Measurements from ENCODE around the gene LNX2. TPM values are rescaled to one million over a fixed set of nuclear protein-coding genes. Genes with fewer than 3 reads are reported as not detected.
A peak's percentile ranks its signal among the peaks of the same experiment; 100 is the strongest.

LNX2 gene
- polyA plus RNA-seq, 3 donors, result 12.3 to 12.9 (median 12.6) TPM

DNA sequence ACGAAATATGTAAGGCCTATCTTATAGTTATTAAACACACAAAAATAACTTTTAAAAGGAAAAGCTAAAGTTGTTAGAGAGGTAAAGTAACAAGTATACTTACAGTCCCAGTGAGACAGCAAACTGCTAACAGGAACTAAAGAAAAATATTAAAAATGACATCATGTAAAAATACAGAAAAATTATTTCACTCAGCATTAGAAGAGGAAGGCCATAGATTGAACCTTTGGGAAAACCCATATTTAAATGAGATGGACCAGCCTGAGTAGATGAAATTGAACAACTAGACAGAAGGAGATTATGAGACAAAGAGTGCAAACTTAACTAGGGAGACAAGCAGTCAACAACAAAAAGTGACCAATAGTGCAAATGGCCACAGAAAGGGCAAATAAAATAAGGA lies 49.4 kb downstream of the LNX2 start:
- DNase-seq (ENCODE audit: low read depth in 3 of 3, low spot score in 2 of 3), result no peak

DNA sequence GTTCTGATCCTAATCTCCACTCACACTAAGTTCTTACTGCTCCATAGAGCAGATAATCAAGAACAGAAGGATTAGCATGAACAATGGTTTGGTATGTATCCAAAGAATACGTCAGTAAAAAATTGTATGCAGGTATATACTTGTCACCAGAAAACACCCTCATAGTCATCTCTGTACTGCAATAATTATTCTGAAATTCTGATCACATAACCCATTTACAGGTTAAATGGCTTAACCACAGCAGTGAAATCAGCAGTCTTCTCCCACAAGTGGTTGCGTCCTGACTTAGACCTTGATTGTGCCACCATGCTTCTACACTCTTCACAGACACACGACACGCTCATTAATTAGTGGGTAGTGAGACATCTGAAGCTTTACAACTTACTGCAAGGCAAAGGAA lies 50.9 kb downstream of the LNX2 start:
- no peak for DNase-seq (ENCODE audit: low read depth in 3 of 3, low spot score in 2 of 3)

DNA sequence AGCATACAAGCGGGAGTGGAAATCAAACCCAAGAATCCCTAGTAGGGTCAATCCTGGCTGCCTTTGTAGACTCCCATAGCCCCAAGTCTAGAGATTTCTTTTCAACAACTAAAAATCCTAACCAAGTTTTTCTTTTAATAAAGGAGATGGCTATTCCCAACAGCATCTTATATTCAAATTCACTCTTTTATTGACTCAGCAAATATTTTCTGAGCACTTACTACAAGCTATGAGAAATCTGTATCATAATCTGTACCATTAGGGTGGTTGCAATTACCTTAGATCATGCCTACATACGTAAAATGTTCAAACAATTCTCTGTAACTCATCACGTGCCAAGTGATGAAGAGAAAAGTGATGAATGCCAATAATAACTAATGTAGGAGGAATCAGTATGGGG lies 54.5 kb downstream of the LNX2 start:
- no peak for DNase-seq (ENCODE audit: low read depth in 3 of 3, low spot score in 2 of 3)

DNA sequence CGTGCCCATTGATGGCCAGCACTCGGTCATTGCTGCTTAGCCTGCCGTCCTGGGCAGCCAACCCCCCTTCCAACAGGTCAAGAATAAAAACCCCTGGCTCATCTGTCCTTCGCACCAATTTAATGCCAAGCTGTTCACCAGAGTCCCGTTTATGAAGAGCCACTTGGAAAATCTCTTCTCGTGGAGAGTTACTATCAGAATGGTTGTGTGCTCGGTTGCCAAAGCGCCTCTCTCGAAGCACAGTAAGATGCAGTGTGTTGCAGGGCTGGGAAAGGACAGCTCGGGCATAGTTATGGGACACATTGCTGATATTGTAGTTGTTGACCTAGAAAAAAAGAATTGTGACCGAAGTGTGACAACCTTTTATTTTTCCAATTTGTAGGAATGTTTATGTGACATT lies 57.9 kb downstream of the LNX2 start:
- DNase-seq (ENCODE audit: low read depth in 3 of 3, low spot score in 2 of 3), result no peak

DNA sequence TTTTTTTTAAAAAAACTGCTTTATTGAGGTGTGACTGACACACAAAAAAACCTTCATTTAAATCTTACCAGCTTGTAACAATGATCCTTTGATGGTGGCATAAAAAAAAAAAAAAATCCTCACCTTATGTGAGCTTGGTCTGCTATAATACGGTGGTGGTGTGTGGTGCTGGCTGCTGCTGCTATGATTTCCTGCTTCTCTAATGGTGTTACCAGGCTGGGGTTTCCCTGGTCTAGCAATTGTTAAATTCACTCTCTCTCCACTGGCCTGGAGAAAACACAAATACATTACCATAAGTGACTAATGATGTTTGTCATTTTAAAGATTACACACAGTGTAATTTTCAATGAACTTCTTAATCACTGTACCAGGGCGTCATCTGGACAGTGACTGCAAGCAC lies 60.6 kb downstream of the LNX2 start:
- DNase-seq (ENCODE audit: low read depth in 3 of 3, low spot score in 2 of 3), result no peak

DNA sequence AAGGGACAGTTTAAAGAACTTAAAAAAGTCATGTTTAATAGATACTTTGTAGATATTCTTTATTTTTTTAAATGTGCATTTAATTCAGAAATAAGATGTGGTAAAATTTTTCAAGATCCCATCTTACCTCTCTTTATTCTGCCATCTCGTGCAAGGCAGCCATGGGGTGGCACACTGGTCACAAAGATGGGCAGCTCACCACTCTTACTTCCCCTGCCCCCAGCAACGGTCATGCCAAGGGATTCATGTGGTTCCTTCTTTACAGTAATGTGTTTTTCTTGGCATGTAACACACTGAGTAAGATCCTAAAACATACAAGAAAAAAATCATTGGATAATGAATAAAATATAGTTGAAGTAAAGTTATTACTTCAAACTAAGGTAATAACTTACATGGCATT lies 64.2 kb downstream of the LNX2 start:
- no peak for DNase-seq (ENCODE audit: low read depth in 3 of 3, low spot score in 2 of 3)

DNA sequence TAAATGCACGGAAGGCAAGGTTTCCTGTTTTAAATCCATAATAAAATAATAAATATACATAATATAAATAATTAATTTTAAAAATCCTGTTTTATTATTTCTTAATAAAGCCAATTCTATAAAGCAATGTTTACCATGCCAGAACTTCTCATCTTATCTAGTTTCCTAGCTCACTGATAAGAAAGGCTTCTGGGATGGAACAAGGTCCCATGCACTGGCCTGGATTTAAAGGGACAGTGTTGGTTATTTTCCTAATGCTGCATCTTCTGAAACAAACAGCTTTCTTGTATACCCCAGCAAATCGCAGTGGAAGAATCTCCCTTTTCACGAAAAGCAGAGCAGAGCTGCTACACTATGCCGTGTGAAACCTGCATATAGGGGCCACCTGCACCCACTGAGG lies 68.8 kb downstream of the LNX2 start:
- no peak for DNase-seq (ENCODE audit: low read depth in 3 of 3, low spot score in 2 of 3)

DNA sequence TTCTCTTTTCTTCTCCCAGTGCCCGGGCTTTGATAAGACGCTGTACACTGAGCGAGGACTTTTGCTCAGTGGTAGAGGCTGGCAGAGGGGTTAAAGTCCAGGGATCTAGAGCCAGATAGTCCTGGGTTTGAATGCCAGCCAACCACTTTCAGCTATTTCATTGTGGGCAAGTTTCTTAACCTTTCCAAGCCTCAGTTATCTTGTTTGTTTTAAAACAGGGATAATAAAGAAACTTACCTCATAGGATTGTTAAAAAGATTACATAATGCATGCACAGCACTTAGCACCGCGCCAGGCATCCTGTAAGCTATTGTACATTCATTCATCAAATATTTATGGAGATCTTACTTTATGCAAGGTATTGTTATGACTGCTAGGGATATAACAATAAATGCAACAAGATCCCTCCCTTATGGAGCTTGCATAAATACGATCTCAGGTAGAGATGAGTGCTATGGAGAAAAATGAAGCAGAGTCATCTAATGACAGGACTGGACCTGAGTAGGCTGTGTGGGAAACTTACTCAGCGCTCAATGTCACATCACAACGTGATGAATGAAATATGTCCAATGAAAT lies 70.8 kb downstream of the LNX2 start:
- DNase-seq (ENCODE audit: low read depth in 3 of 3, low spot score in 2 of 3), result no peak

DNA sequence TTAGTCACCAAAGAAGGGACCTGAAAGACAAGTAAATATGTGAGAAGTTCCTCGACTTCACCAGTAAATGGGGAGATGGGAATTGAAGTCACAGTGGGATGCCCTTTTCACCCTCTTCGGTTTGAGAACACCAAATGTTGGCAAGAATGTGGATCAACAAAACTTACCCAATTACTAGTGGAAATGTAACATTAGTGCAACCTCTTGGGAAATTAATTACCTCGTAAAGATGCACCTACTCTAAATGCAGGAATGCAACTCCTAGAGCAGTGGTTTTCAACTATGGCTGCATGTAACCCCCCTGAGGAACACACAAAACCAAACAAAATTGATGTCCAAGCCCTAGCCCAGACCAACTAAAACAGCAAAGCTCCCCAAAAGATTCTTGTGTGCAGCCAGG lies 78.1 kb downstream of the LNX2 start:
- no peak for DNase-seq (ENCODE audit: low read depth in 3 of 3, low spot score in 2 of 3)

DNA sequence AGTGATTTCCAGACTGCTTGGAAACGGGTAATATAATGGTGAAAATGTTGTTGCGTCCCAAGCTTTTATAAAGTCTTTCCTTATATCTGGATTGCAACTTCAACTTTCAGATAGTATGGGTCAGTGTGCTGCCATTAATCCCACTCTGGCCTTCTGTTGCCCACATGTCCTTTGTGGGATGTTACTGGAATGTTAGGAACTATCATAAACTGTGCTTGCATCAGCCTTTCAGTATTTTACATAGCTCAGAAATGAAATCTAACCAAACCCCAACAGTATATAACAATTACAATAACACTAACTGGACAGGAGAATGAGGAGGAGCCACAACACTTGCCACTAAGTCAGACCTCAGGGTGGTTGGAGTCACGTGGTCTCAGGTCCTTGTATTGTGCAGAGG lies 78.9 kb downstream of the LNX2 start:
- DNase-seq (ENCODE audit: low read depth in 3 of 3, low spot score in 2 of 3), result no peak

DNA sequence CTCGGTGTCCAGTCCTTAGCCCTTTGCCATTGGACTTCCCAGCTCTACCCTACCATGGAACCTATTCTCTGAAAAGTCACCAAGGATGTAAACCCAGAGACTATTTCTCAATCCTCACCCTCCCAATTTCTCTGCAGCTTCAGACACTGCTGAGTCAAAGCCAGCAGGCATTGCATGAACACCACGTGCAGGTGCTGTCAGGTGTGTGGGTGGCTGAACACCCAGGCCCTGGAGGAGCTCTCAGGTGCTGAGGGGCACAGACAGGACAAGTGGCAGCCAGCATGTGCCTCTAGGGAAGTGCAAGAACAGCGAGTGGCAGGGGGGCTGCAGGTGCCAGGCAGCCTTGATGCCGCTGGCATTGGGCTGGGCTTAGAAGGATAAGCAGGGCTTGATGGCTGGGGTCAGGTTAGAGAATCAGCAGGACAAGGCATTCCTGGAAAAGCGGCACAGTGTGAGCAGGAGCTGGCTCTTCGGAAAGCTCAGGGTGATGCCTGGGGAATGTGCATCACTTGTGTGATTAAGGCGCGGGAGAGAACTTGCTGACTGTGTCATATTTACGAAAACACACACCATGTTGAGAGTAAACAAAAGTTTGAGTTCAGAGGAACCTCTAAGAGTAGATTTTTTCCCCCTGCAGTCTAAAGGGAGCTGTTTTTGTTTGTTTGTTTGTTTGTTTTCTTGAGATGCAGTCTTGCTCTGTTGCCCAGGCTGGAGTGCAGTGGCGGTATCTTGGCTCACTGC lies 83.8 kb downstream of the LNX2 start:
- DNase-seq (ENCODE audit: low read depth in 3 of 3, low spot score in 2 of 3), result no peak

DNA sequence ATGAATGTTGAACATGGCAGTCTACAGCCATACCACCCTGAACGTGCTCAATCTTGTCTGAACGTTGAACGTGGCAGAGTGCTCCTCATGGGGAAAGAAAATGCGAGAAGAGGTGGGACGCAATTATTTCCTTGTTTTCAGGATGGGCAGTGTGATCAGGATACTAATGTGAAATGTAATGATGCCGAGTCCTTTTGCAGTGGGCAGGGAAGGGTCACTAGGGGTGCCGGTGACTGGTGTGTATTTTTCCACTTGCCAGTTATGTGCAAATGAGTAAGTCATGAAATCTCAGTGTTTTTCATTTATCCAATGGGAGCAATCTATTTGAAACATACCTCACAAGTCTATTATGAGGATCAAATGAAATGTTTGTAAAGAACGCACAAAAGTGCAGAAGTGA lies 84.8 kb downstream of the LNX2 start:
- DNase-seq (ENCODE audit: low read depth in 3 of 3, low spot score in 2 of 3), result no peak

DNA sequence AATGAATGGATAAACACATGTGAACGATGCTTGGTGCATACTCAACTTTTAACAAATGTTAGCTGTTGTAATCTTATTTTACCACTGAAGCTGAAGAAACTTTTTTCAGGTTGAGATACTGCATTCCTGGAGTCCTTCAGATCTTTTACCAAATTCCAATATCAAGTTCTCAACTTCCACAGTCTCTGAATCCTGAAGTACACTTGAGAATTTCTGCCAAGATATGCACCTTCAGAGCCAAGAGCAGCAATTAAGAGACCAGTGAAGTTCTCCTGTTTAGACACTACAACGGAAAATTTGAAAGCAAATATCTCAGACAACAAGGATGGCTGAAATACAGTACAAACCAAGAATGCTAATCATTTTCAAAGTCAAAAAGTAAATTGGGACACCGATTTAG lies 85.3 kb downstream of the LNX2 start:
- DNase-seq (ENCODE audit: low read depth in 3 of 3, low spot score in 2 of 3), result no peak

DNA sequence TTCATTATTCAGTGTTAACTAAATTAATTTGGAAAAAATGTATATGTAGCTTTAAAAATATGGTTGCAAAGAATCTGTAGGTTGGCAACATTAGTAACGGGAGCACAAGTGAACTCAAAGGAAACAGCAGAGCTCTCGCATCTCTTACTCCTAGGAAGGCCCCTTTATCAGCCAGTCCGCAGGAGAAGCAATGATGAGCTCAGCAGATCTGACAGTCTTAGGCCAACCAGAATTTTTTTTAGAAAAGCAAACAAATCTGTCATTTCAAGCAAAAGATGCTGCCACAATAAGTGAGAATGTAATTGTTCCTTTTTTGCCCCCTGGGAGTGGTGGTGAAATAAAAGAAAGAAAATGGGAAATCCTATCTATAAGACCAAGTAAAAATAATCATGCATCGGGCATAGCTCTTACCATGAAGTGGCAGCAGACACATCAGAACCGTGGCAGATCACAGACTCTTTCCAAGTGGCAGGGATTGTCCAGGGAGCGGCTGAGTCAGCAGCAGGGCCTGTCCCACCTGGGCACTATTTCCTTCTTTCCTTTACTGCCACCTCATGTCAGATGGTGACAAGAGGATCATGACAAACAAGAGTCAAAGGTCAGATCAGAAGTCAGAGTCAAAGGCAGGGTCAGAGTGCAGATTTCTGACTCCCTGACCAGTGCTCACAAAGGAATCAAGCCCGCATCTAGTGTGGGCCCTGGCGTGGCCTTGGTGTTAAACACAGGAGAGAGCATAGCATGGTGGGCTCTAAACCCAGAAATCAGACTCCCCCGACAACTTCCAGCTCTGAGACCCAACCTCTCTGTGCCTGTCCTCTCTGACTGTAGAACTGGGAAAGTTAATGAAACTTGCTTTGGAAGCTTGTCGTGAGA lies 86.0 kb downstream of the LNX2 start:
- no peak for DNase-seq (ENCODE audit: low read depth in 3 of 3, low spot score in 2 of 3)

DNA sequence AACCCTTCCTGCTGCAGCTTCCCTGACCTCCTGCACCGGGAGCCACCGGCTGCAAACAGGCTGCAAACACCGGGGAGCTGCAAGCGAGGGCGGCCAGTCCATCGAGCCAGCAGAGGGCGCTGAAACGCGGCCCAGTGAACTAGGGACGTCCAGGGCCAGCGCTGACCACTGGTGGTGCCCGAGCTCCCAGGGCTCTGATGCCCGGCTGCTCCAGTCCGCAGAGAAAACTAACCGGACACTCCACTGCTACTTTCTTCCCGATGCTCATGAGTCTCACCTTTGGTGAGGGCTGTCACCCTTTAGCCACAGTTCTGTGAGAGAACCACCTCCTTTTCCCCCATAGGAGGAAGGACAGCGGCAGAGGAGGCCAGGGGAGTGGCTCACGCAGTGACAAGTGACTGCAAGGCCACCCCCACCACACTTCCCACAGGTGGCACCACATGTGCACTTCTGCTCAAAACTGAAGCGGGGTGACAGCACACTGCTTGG lies 87.1 kb downstream of the LNX2 start:
- DNase-seq (ENCODE audit: low read depth in 3 of 3, low spot score in 2 of 3), result peak; percentile 43 to 64 (median 55)

DNA sequence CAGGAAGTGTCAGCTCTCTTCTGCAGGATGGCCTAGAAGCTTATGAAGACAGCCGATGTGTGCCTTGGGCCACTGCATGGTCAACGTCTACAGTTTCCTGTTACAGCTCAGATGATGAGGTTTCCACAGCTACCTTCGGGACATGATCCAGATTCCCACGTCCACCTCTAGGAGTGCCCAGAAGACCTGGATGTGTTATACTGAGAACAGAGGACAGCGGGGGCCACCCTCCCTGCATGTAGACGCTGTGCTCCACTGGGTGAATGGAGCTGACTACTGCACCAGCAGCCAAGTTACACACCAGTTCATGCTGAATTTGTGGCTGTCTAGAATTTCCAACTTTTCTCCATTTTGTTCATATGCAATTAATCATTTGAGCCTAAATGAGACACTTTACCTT lies 91.4 kb downstream of the LNX2 start:
- no peak for DNase-seq (ENCODE audit: low read depth in 3 of 3, low spot score in 2 of 3)

DNA sequence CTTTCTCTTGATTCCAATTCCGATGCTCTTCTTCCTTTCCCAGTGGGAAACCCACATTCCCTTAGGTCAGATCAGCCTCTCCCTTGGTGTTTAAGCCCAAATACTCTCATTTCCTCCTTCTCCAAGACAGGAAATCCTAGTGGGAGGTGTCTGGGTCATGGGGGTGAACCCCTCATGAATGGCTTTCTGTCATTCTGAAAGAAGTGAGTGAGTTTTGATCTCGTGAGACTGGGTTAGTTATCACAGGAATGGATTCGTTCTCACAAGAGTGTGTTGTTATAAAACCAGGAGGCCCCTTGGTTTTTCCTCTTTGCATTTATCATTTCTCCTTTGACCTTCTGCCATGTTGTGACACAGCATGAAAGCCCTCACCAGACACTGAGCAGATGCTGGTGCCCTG lies 93.8 kb downstream of the LNX2 start:
- DNase-seq (ENCODE audit: low read depth in 3 of 3, low spot score in 2 of 3), result no peak

DNA sequence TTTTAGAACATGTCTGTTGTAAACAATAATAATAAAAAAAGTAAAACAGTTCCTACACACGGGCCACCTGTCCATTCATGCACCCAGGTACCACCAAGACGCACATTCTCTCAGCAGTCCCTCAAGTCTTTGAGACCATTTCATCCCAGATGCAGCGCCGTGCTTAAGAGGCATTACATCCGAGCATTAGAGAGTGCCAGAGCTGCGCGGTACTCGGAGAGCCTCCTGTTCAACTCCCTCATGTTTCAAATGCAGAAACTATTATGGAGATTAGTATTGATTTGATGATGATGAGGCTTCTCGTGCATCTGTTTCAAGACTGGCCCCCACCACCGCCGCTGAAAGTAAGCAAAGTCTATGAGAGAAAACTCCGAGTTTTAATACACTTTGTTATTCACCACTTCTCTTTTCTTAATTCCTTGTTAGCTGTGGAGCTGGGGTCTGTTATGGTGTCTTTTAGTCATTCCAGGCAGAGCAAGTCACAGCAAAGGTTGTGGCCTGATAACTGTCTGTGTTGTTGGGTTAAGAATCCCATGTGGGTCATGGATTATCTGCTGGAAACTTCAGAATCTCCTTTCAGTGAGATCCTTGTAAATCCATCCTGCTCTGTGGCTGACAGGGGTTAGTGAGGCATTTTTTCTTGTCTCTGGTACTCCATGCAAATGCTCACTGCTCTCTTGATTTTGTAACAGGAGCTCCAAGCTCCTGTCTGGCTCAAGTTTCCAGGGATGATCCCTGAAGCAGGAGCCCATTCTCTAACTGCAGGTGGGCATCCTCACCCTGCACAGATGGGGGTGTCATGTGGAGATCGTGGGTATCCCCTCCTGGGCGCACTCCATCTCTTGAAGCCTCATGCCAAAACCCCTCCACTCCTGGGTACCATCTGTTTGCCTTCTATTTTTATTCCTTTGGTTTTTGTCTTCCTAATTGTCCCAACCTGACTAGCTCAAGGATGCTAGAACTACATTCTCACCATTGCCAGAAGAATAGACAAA lies 95.1 kb downstream of the LNX2 start:
- DNase-seq (ENCODE audit: low read depth in 3 of 3, low spot score in 2 of 3), result no peak

DNA sequence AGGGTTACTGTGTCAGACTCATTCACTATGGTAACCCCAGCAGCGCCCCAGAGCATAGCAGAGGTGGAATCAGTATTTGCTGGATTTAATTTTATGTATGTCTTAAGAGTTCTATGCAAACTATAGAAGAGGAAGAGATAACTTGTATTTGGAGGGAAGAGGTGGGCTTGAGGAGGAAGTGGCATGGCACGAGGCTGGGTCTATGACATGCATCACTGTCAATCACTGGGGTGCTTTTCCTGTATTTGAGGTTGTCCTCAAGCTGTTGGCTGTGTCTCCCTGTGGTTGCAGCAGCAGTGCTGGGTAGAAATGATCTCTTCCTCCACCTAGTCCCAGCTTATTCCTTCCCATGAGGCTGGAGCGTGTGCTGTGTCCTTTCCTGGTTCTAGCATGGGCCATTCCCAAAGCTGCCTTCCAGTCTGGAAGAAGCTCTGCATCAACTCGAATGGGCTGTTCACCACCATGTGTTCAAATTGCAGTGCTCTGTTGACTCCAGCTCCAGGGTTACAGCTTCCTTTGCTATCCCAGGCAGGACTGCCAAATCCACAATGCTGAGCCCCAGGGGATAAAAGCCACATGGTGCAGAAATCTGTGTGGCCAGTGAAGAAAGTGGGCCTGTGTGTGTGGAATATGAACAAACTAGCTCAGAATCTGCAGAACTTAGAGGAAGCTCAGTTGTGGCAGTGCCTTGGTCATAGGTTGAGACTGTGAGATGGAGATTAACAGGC lies 96.8 kb downstream of the LNX2 start:
- DNase-seq (ENCODE audit: low read depth in 3 of 3, low spot score in 2 of 3), result no peak

DNA sequence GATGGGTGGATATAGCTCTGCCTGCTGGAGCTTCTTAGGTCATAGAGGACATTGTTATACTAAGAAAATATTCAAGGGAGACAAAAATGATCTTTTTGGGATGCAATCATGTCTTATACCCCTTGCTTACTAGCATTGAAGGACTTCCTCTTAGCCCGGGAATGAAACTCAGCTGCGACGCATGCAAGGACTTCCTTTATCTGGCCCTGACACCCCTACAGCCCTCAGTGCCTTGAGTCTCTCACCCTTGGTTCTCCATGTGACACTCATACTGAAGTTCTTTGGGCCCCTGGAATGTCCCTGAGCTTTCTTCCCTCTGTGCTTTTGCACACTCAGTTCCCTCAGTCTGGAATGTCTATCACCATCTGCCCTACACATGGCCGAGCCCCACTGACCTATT lies 97.5 kb downstream of the LNX2 start:
- no peak for DNase-seq (ENCODE audit: low read depth in 3 of 3, low spot score in 2 of 3)
